ENCODE results near the gene ING4.
A peak's percentile ranks its signal among the peaks of the same experiment; 100 is the strongest.

The ING4 gene

GRCh38 chr12:6632026-6632983 is 30.6 kb downstream of the ING4 start:
- peak; percentile 50 for DNase-seq

- DNase-seq = no peak
Measured at GRCh38 chr12:6631549-6631961, 31.4 kb downstream of the ING4 start.

GRCh38 chr12:6630736-6631135 is 32.2 kb downstream of the ING4 start:
- no peak for DNase-seq

- DNase-seq = peak; percentile 42
Measured at GRCh38 chr12:6627616-6628015, 35.3 kb downstream of the ING4 start.

- DNase-seq = no peak
Measured at GRCh38 chr12:6626654-6627283, 36.1 kb downstream of the ING4 start.

- DNase-seq = no peak
Measured at GRCh38 chr12:6620885-6621274, 42.0 kb downstream of the ING4 start.

GRCh38 chr12:6620137-6620884 is 42.6 kb downstream of the ING4 start:
- DNase-seq = peak; percentile 54

- no peak for DNase-seq
Measured at GRCh38 chr12:6618483-6619225, 44.3 kb downstream of the ING4 start.

- no peak for DNase-seq
Measured at GRCh38 chr12:6615802-6616201, 47.1 kb downstream of the ING4 start.

- no peak for DNase-seq
Measured at GRCh38 chr12:6614513-6615172, 48.3 kb downstream of the ING4 start.

GRCh38 chr12:6613776-6614512 is 49.0 kb downstream of the ING4 start:
- DNase-seq = peak; percentile 27

- DNase-seq = no peak
Measured at GRCh38 chr12:6613015-6613775, 49.7 kb downstream of the ING4 start.

GRCh38 chr12:6612652-6613014 is 50.3 kb downstream of the ING4 start:
- no peak for DNase-seq

GRCh38 chr12:6612247-6612646 is 50.7 kb downstream of the ING4 start:
- DNase-seq = no peak

- DNase-seq = peak; percentile 36
Measured at GRCh38 chr12:6608592-6609281, 54.2 kb downstream of the ING4 start.

GRCh38 chr12:6607751-6608591 is 54.9 kb downstream of the ING4 start:
- peak; percentile 75 for DNase-seq

- peak; percentile 69 for DNase-seq
Measured at GRCh38 chr12:6606331-6607131, 56.4 kb downstream of the ING4 start.
